ENCODE data around the gene CORO2A.
"Not testable (repeated sequence)": the region's sequence is repeated elsewhere in the genome, so short reads cannot be mapped to it uniquely, and the experiment has no call there.

CORO2A gene

GRCh38 chr9:98117097-98117496 lies 75.3 kb downstream of the CORO2A start:
- peaks cover 7 to 41% (median 27%) of the 10 kb centered on the region in 4 experiments for H3K4me1 ChIP-seq (ENCODE audit: control extremely low read depth in 1 of 4, control insufficient read depth in 4 of 4, insufficient read depth in 4 of 4, low read length in 3 of 4)
- CTCF ChIA-PET = interaction anchor here (0.8 to 4.6 kb wide), 8 partner anchors 9 to 140 kb away, joined by 3 to 31 read pairs (median 4); no protein-coding TSS in a partner anchor

GRCh38 chr9:98109052-98109451 lies 83.4 kb downstream of the CORO2A start:
- H3K27ac ChIP-seq (ENCODE audit: insufficient read depth in 1 of 2, low read depth in 1 of 2, low read length in 2 of 2, poor library complexity in 1 of 2, severe bottlenecking in 2 of 2) = peak overlapping the region; percentile 64 to 76
- POLR2A ChIA-PET = interaction anchor here (1.4 kb wide), 1 partner anchor 10 kb away, joined by 4 read pairs; the partner anchor contains the start of gene TRIM14

More at GRCh38 chr9:98117097-98117496, 75.3 kb downstream of the CORO2A start:
- H3K27ac ChIP-seq (ENCODE audit: insufficient read depth in 1 of 2, low read depth in 1 of 2, low read length in 2 of 2, poor library complexity in 1 of 2, severe bottlenecking in 2 of 2); H3K27me3 ChIP-seq (replicated peaks in 2 of 5; ENCODE audit: control insufficient read depth in 4 of 5, insufficient read depth in 5 of 5, low read length in 4 of 5); H3K36me3 ChIP-seq (ENCODE audit: control insufficient read depth in 4 of 4, insufficient read depth in 4 of 4, low read length in 3 of 4); H3K4me3 ChIP-seq (ENCODE audit: control insufficient read depth in 1 of 7, extremely low read depth in 1 of 7, insufficient read depth in 4 of 7, low read depth in 2 of 7, low read length in 6 of 7); POLR2A ChIA-PET; H3K9me3 ChIP-seq (ENCODE audit: control extremely low read depth in 1 of 5, control insufficient read depth in 4 of 5, insufficient read depth in 2 of 5, low read depth in 1 of 5, low read length in 4 of 5); DNase-seq: not testable (repeated sequence)
- 92% methylated on average over 2 of the region's 6 CpGs for WGBS (ENCODE audit: insufficient coverage)

GRCh38 chr9:98108531-98109031 lies 83.9 kb downstream of the CORO2A start:
- H3K27ac ChIP-seq (ENCODE audit: insufficient read depth in 1 of 2, low read depth in 1 of 2, low read length in 2 of 2, poor library complexity in 1 of 2, severe bottlenecking in 2 of 2) = peak overlapping the region; percentile 64 to 76

More at GRCh38 chr9:98109052-98109451, 83.4 kb downstream of the CORO2A start:
- no peak overlapping the region for H3K4me3 ChIP-seq (ENCODE audit: control insufficient read depth in 1 of 7, extremely low read depth in 1 of 7, insufficient read depth in 4 of 7, low read depth in 2 of 7, low read length in 6 of 7)
- CTCF ChIA-PET = interaction anchor here (1.1 to 2.5 kb wide), 2 partner anchors 10 to 15 kb away, joined by 3 to 11 read pairs; partner anchors contain the start of gene TRIM14
- H3K9me3 ChIP-seq (ENCODE audit: control extremely low read depth in 1 of 5, control insufficient read depth in 4 of 5, insufficient read depth in 2 of 5, low read depth in 1 of 5, low read length in 4 of 5) = no peaks in the 10 kb centered on the region
- DNase-seq = no peak
- H3K27me3 ChIP-seq (replicated peaks in 2 of 5; ENCODE audit: control insufficient read depth in 4 of 5, insufficient read depth in 5 of 5, low read length in 4 of 5) = no peaks in the 10 kb centered on the region
- WGBS (ENCODE audit: insufficient coverage) = no CpG with 5 or more reads among the region's 3 CpGs
- H3K4me1 ChIP-seq (ENCODE audit: control extremely low read depth in 1 of 4, control insufficient read depth in 4 of 4, insufficient read depth in 4 of 4, low read length in 3 of 4) = peaks cover 0 to 56% (median 45%) of the 10 kb centered on the region in 4 experiments
- peaks cover 0 to 35% (median 18%) of the 10 kb centered on the region in 4 experiments for H3K36me3 ChIP-seq (ENCODE audit: control insufficient read depth in 4 of 4, insufficient read depth in 4 of 4, low read length in 3 of 4)

GRCh38 chr9:98107926-98108325 lies 84.5 kb downstream of the CORO2A start:
- no CpG with 5 or more reads among the region's 2 CpGs for WGBS (ENCODE audit: insufficient coverage)
- H3K27ac ChIP-seq (ENCODE audit: insufficient read depth in 1 of 2, low read depth in 1 of 2, low read length in 2 of 2, poor library complexity in 1 of 2, severe bottlenecking in 2 of 2) = peak overlapping the region; percentile 64 to 76
- peaks cover 0 to 35% (median 18%) of the 10 kb centered on the region in 4 experiments for H3K36me3 ChIP-seq (ENCODE audit: control insufficient read depth in 4 of 4, insufficient read depth in 4 of 4, low read length in 3 of 4)
- peak in 1 of 3 donors; percentile 42 for DNase-seq
- H3K4me1 ChIP-seq (ENCODE audit: control extremely low read depth in 1 of 4, control insufficient read depth in 4 of 4, insufficient read depth in 4 of 4, low read length in 3 of 4) = peaks cover 3 to 67% (median 55%) of the 10 kb centered on the region in 4 experiments
- no peaks in the 10 kb centered on the region for H3K9me3 ChIP-seq (ENCODE audit: control extremely low read depth in 1 of 5, control insufficient read depth in 4 of 5, insufficient read depth in 2 of 5, low read depth in 1 of 5, low read length in 4 of 5)
- no peaks in the 10 kb centered on the region for H3K27me3 ChIP-seq (replicated peaks in 2 of 5; ENCODE audit: control insufficient read depth in 4 of 5, insufficient read depth in 5 of 5, low read length in 4 of 5)
- ChIA-PET CTCF (interaction anchor here (0.8 to 1.0 kb wide), 4 partner anchors 10 to 103 kb away, joined by 3 read pairs; no protein-coding TSS in a partner anchor), POLR2A (no interaction called here)
- H3K4me3 ChIP-seq (ENCODE audit: control insufficient read depth in 1 of 7, extremely low read depth in 1 of 7, insufficient read depth in 4 of 7, low read depth in 2 of 7, low read length in 6 of 7) = peak overlapping the region in 3 of 7 experiments; percentile 14 to 32 (median 23)

More at GRCh38 chr9:98108531-98109031, 83.9 kb downstream of the CORO2A start:
- Histone ChIP-seq H3K27me3 (replicated peaks in 2 of 5; ENCODE audit: control insufficient read depth in 4 of 5, insufficient read depth in 5 of 5, low read length in 4 of 5) (no peaks in the 10 kb centered on the region), H3K4me3 (ENCODE audit: control insufficient read depth in 1 of 7, extremely low read depth in 1 of 7, insufficient read depth in 4 of 7, low read depth in 2 of 7, low read length in 6 of 7) (peak overlapping the region in 5 of 7 experiments; percentile 13 to 32 (median 14)), H3K36me3 (ENCODE audit: control insufficient read depth in 4 of 4, insufficient read depth in 4 of 4, low read length in 3 of 4) (peaks cover 0 to 35% (median 18%) of the 10 kb centered on the region in 4 experiments), H3K4me1 (ENCODE audit: control extremely low read depth in 1 of 4, control insufficient read depth in 4 of 4, insufficient read depth in 4 of 4, low read length in 3 of 4) (peaks cover 0 to 61% (median 49%) of the 10 kb centered on the region in 4 experiments), H3K9me3 (ENCODE audit: control extremely low read depth in 1 of 5, control insufficient read depth in 4 of 5, insufficient read depth in 2 of 5, low read depth in 1 of 5, low read length in 4 of 5) (no peaks in the 10 kb centered on the region)
- POLR2A ChIA-PET = no interaction called here
- CTCF ChIA-PET = interaction anchor here (0.8 to 2.5 kb wide), 5 partner anchors 9 to 102 kb away, joined by 3 to 11 read pairs (median 3); partner anchors contain the start of gene TRIM14
- WGBS (ENCODE audit: insufficient coverage) = 0% methylated on average over 2 of the region's 5 CpGs
- DNase-seq = peak; percentile 62 to 86 (median 79)

- H3K36me3 ChIP-seq (ENCODE audit: control insufficient read depth in 4 of 4, insufficient read depth in 4 of 4, low read length in 3 of 4) = peaks cover 0 to 28% (median 16%) of the 10 kb centered on the region in 4 experiments
- ChIA-PET CTCF (interaction anchor here (1.3 to 3.8 kb wide), 2 partner anchors 12 to 13 kb away, joined by 3 to 31 read pairs; partner anchors contain the start of gene TRIM14), POLR2A (interaction anchor here (1.5 kb wide), 1 partner anchor 14 kb away, joined by 7 read pairs; the partner anchor contains the start of gene TRIM14)
- no peaks in the 10 kb centered on the region for H3K27me3 ChIP-seq (replicated peaks in 2 of 5; ENCODE audit: control insufficient read depth in 4 of 5, insufficient read depth in 5 of 5, low read length in 4 of 5)
- 100% methylated on average over 6 of the region's 7 CpGs for WGBS (ENCODE audit: insufficient coverage)
- peak overlapping the region in 1 of 7 experiments; percentile 1 for H3K4me3 ChIP-seq (ENCODE audit: control insufficient read depth in 1 of 7, extremely low read depth in 1 of 7, insufficient read depth in 4 of 7, low read depth in 2 of 7, low read length in 6 of 7)
- peaks cover 20 to 88% (median 78%) of the 10 kb centered on the region in 4 experiments for H3K4me1 ChIP-seq (ENCODE audit: control extremely low read depth in 1 of 4, control insufficient read depth in 4 of 4, insufficient read depth in 4 of 4, low read length in 3 of 4)
- no peak for DNase-seq
- peak overlapping the region in 1 of 2 experiments; percentile 50 for H3K27ac ChIP-seq (ENCODE audit: insufficient read depth in 1 of 2, low read depth in 1 of 2, low read length in 2 of 2, poor library complexity in 1 of 2, severe bottlenecking in 2 of 2)
- no peaks in the 10 kb centered on the region for H3K9me3 ChIP-seq (ENCODE audit: control extremely low read depth in 1 of 5, control insufficient read depth in 4 of 5, insufficient read depth in 2 of 5, low read depth in 1 of 5, low read length in 4 of 5)
Observed at GRCh38 chr9:98105006-98105405, 87.4 kb downstream of the CORO2A start.

GRCh38 chr9:98104445-98104881 lies 88.0 kb downstream of the CORO2A start:
- ChIA-PET POLR2A (interaction anchor here (1.5 kb wide), 1 partner anchor 14 kb away, joined by 7 read pairs; the partner anchor contains the start of gene TRIM14), CTCF (interaction anchor here (0.7 to 3.8 kb wide), 5 partner anchors 12 to 24 kb away, joined by 3 to 31 read pairs (median 3); partner anchors contain the start of gene TRIM14)
- no peaks in the 10 kb centered on the region for H3K9me3 ChIP-seq (ENCODE audit: control extremely low read depth in 1 of 5, control insufficient read depth in 4 of 5, insufficient read depth in 2 of 5, low read depth in 1 of 5, low read length in 4 of 5)
- peak; percentile 66 to 96 (median 91) for DNase-seq
- peaks cover 20 to 90% (median 81%) of the 10 kb centered on the region in 4 experiments for H3K4me1 ChIP-seq (ENCODE audit: control extremely low read depth in 1 of 4, control insufficient read depth in 4 of 4, insufficient read depth in 4 of 4, low read length in 3 of 4)
- H3K27me3 ChIP-seq (replicated peaks in 2 of 5; ENCODE audit: control insufficient read depth in 4 of 5, insufficient read depth in 5 of 5, low read length in 4 of 5) = no peaks in the 10 kb centered on the region
- WGBS (ENCODE audit: insufficient coverage) = 48% methylated on average over 2 of the region's 3 CpGs
- peaks cover 0 to 28% (median 16%) of the 10 kb centered on the region in 4 experiments for H3K36me3 ChIP-seq (ENCODE audit: control insufficient read depth in 4 of 4, insufficient read depth in 4 of 4, low read length in 3 of 4)
- H3K27ac ChIP-seq (ENCODE audit: insufficient read depth in 1 of 2, low read depth in 1 of 2, low read length in 2 of 2, poor library complexity in 1 of 2, severe bottlenecking in 2 of 2) = peak overlapping the region in 1 of 2 experiments; percentile 50
- H3K4me3 ChIP-seq (ENCODE audit: control insufficient read depth in 1 of 7, extremely low read depth in 1 of 7, insufficient read depth in 4 of 7, low read depth in 2 of 7, low read length in 6 of 7) = peak overlapping the region in 1 of 7 experiments; percentile 1
